Skeletal muscle satellite cell (primary cell): ENCODE measurements around the gene BMP8B. TPM values are rescaled to one million over a fixed set of nuclear protein-coding genes. Genes with fewer than 3 reads are reported as not detected.

Experiments used
- small RNA-seq: library from RNA; depleted of rRNA; stranded (forward); fragments of <200 nt; gene quantifications from one replicate; pipeline ENCODE3, GENCODE V24; 2012

The BMP8B gene

Small RNA genes within 50 kb of the gene (small RNA-seq; reads per million reads assigned to genes)
- gene AL033527.1: not detected
- gene RNU7-121P: not detected
